Keratinocyte (primary cell): ENCODE measurements around the gene RAB14.

Source experiments
- CTCF ChIP-seq, 3 experiments: IDR thresholded peaks in 1 of 3; conservative IDR thresholded peaks in 1 of 3; optimal IDR thresholded peaks in 1 of 3; 2 replicates in 2 of 3; 3 replicates in 1 of 3; pipeline versions ENCODE3 to v1.5.1; 2011; ENCODE audit warnings: low read length in 3 of 3, mild to moderate bottlenecking in 3 of 3, moderate library complexity in 2 of 3, control low read depth in 1 of 3, inconsistent platforms in 1 of 3; ENCODE audit not compliant: insufficient read depth in 2 of 3; ENCODE audit errors: extremely low read depth in 1 of 3
- EZH2 ChIP-seq: IDR thresholded peaks from one replicate; pipeline ENCODE4 v1.6.1; 2012; ENCODE audit warnings: inconsistent platforms, mild to moderate bottlenecking, low read length, moderate library complexity

GRCh38 chr9:121207371-121207940 lies 5.8 kb upstream of the RAB14 start:
- no peak for TF ChIP-seq CTCF (optimal IDR thresholded peaks at IDR 0.05 in 1 of 3, IDR thresholded peaks at IDR 0.05 in 1 of 3, conservative IDR thresholded peaks at IDR 0.05 in 1 of 3; ENCODE audit: extremely low read depth in 1 of 3, insufficient read depth in 2 of 3, low read length in 3 of 3)
- TF ChIP-seq EZH2: no peak
